ENCODE results near the gene POU3F3. TPM values are rescaled to one million over a fixed set of nuclear protein-coding genes. Genes with fewer than 3 reads are reported as not detected.
A peak's percentile ranks its signal among the peaks of the same experiment; 100 is the strongest.

Gene POU3F3
- total and polyA plus RNA-seq, 2 of the 8 experiments (the other 6 are each of a cell fraction or from before 2014, with no cell fraction given): 0.09 TPM; not detected in 1

DNA sequence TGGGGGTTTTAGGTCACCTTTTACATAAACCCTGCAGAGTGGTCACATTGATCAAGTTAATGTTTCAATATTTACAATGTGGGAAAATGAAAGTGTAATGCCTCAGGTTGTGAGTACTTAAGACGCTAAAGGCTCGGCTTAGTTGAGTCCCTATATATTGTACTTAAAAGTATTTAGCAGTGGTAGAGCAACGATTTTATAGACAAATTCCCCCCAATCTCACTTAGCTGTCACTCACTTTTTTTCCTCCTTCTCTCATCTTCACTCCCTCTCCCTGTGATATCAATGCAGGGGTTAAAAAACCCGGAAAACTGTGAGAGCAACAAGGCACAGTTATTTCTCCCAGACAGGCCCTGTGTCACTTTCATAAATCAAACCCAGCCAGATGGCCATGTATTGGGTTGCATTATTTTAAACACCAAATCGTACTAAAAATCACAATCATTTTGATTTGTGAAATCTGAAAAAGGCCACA lies 5.4 kb downstream of the POU3F3 start:
- ChIA-PET POLR2A (ENCODE audit: partially characterized antibody) (interaction anchor here (2.8 kb wide), 1 partner anchor 9 kb away, joined by 12 read pairs; no protein-coding TSS in a partner anchor), CTCF (ENCODE audit: partially characterized antibody) (interaction anchor here (1.1 to 5.0 kb wide), 5 partner anchors 9 to 126 kb away, joined by 3 to 60 read pairs (median 11); no protein-coding TSS in a partner anchor)
- peaks cover 0 to 4% (median 0%) of the 10 kb centered on the region in 4 experiments; a peak in 1 of 8 replicates for H3K36me3 ChIP-seq (ENCODE audit: control insufficient read depth in 2 of 4, insufficient read depth in 4 of 4, low read length in 3 of 4)
- H3K4ac ChIP-seq (replicated peaks; ENCODE audit: insufficient read length, low read depth, low read length): no peak overlapping the region
- H3K23me2 ChIP-seq (ENCODE audit: low read depth, low read length): peaks cover 5% of the 10 kb centered on the region
- H2BK120ac ChIP-seq (replicated peaks; ENCODE audit: low read depth, low read length): no peak overlapping the region
- H3K18ac ChIP-seq (ENCODE audit: extremely low read depth, low read length): no peak overlapping the region
- no peaks in the 10 kb centered on the region for H3K79me1 ChIP-seq (ENCODE audit: low read depth, low read length)
- H3K9ac ChIP-seq (replicated peaks in 1 of 4; ENCODE audit: extremely low read depth in 1 of 4, low read depth in 3 of 4, low read length in 3 of 4): no peak overlapping the region
- no peaks in the 10 kb centered on the region for H3K9me3 ChIP-seq (ENCODE audit: insufficient read depth in 2 of 2, low read depth in 1 of 2, low read length in 1 of 2)
- H4K91ac ChIP-seq (replicated peaks; ENCODE audit: insufficient read length, low read length): no peak overlapping the region
- H2BK12ac ChIP-seq (ENCODE audit: low read depth, low read length): no peak overlapping the region
- H2BK5ac ChIP-seq (ENCODE audit: low read depth, low read length): no peak overlapping the region
- no peak overlapping the region for H3K14ac ChIP-seq (ENCODE audit: insufficient read length)
- no peak overlapping the region for H2BK20ac ChIP-seq (ENCODE audit: low read length)
- H2AK5ac ChIP-seq (ENCODE audit: low read depth, low read length): no peak overlapping the region
- H3K4me3 ChIP-seq (ENCODE audit: extremely low read depth in 1 of 4, insufficient read depth in 2 of 4, low read depth in 3 of 4, low read length in 4 of 4): no peak overlapping the region
- H2BK15ac ChIP-seq (ENCODE audit: low read length): no peak overlapping the region
- TF ChIP-seq CBX8 (IDR thresholded peaks at IDR 0.05; ENCODE audit: borderline replicate concordance, low read depth, low read length): peak; percentile 60; the same call in 1 of the 2 replicates
- TF ChIP-seq EZH2 (IDR thresholded peaks at IDR 0.05; ENCODE audit: low read depth, low read length, severe bottlenecking): peak; percentile 67
- TF ChIP-seq SUZ12 (IDR thresholded peaks at IDR 0.05; ENCODE audit: low read length): peak; percentile 8; the same call in 1 of the 2 replicates
- TF ChIP-seq, protein P1, sequence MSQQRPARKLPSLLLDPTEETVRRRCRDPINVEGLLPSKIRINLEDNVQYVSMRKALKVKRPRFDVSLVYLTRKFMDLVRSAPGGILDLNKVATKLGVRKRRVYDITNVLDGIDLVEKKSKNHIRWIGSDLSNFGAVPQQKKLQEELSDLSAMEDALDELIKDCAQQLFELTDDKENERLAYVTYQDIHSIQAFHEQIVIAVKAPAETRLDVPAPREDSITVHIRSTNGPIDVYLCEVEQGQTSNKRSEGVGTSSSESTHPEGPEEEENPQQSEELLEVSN (IDR thresholded peaks at IDR 0.05): no peak
- TF ChIP-seq RNF2 (IDR thresholded peaks at IDR 0.05; ENCODE audit: borderline replicate concordance, low read depth, low read length, missing control alignments, poor library complexity, severe bottlenecking): peak; percentile 33
- DNase-seq (ENCODE audit: low read depth in 1 of 2, low spot score in 2 of 2) (no peak), FAIRE-seq (no peak)
- H3K4me2 ChIP-seq (ENCODE audit: insufficient read depth in 1 of 2, low read depth in 2 of 2, low read length in 2 of 2): no peak overlapping the region
- no peak overlapping the region for H3K56ac ChIP-seq (replicated peaks; ENCODE audit: insufficient read length, low read depth, low read length)
- WGBS, 2 experiments (ENCODE audit: extremely low coverage in 1 of 2, insufficient coverage in 1 of 2, insufficient read length in 1 of 2, insufficient replicate concordance in 2 of 2, low coverage in 1 of 2, low lambda C conversion rate in 2 of 2, missing lambda C conversion rate in 1 of 2): 10% methylated on average over 5 of the region's 5 CpGs; no CpG with 5 or more reads in 1 of the 2 experiments
- H2AFZ ChIP-seq (ENCODE audit: low read length): no peak overlapping the region
- H4K5ac ChIP-seq (ENCODE audit: insufficient read length, low read depth, low read length): no peak overlapping the region
- H3K79me2 ChIP-seq (ENCODE audit: control insufficient read depth in 1 of 2, insufficient read depth in 2 of 2, low read length in 2 of 2): no peaks in the 10 kb centered on the region
- peaks cover 69 to 92% (median 83%) of the 10 kb centered on the region in 4 experiments for H3K27me3 ChIP-seq (replicated peaks in 1 of 4; ENCODE audit: control insufficient read depth in 3 of 4, extremely low read depth in 1 of 4, insufficient read depth in 3 of 4, low read length in 3 of 4)
- no peak overlapping the region for H3K23ac ChIP-seq (ENCODE audit: insufficient read length)
- H3K27ac ChIP-seq (ENCODE audit: low read depth, low read length): no peak overlapping the region
- H3K4me1 ChIP-seq (replicated peaks in 1 of 4; ENCODE audit: control insufficient read depth in 3 of 4, insufficient read depth in 4 of 4, low read length in 3 of 4): peaks cover 7 to 38% (median 20%) of the 10 kb centered on the region in 4 experiments; a peak in 6 of 7 replicates
- no peak overlapping the region for H4K8ac ChIP-seq (ENCODE audit: extremely low read depth, insufficient read depth, low read length)
- H4K20me1 ChIP-seq (replicated peaks in 1 of 2; ENCODE audit: control insufficient read depth in 1 of 2, insufficient read depth in 2 of 2, low read length in 2 of 2): peaks cover 14 to 21% of the 10 kb centered on the region in 2 experiments
